ENCODE data around the gene VSIG10L2.
"Not testable (repeated sequence)": the region's sequence is repeated elsewhere in the genome, so short reads cannot be mapped to it uniquely, and the experiment has no call there.

Gene VSIG10L2

GRCh38 chr11:125945797-125946520 lies at the start of gene VSIG10L2:
TSS of gene VSIG10L2 (plus strand) at chr11:125946044. CDS start at chr11:125946056, 12 bp downstream.
- no peak for DNase-seq

GRCh38 chr11:125901872-125902271 lies 44.0 kb upstream of the VSIG10L2 start:
- no peak for DNase-seq

DNA sequence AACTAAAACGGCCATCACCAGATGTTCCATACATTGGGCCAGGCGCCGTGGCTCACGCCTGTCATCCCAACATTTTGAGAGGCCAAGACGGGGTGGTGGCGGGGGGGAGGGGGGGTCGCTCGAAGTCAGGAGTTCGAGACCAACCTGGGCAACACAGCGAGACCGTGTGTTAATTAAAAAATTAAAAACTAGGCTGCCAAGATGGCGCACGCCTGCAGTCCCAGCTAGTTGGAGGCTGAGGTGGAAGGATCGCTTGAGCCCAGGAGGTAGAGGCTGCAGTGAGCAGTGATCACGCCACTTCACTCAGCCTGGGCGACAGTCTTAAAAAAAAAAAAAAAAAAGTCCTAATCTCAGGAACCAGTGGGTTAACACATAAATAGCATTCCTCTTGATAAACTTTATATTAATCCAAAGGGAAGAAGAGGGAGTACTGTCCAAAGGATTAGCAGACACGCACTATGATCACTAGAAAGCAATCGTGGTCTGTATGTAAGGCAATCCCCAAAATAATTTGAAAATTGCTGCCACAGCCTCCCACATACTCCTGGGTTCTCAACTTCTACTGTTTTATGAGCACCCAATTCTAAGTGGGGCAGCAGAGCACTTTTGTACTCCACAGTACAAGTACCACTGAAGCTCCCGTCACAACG lies 43.4 kb upstream of the VSIG10L2 start:
- no peak for DNase-seq

DNA sequence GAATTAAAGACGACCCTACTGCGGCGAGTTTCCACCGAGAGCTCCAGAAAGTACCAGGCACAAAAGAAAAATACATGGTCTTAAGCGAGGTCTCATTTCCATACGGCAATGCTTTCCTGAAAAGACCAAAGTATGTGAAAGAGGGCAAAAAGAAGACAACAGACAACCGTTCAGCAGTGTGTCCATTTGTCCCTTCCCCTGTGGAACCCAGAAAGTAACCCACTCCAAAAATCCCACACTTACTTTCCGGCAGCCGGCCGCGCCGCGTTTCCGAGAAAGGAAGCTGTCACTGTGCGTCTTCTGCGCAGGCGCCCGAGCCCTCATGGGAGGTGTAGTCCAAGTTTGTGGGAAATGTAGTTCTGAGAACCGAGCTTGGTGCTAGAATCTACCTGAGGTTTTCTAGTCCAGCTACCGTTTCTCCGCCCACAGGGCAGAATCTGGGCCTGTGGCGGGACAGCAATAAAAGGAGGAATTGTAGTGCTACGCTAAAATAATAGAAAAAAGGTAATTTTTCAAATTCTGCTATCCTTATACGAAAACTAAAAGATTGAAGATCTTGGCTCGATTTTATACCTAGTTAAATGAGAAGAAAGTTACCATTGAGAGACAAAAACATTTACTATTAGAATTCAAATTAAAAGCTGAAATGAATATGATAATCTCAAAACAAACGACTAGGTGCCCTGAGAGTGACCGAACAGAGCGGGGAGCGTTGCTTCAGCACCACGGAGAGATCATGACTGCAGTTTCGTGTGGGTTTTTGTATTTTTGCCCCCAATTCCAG lies 42.7 kb upstream of the VSIG10L2 start, which contains the start of gene PUS3:
TSS of gene PUS3 (minus strand) at position 280 of the 784 bp plus-strand sequence. CDS start 6,922 bp downstream, outside the sequence.
- peak; percentile 16 for DNase-seq

DNA sequence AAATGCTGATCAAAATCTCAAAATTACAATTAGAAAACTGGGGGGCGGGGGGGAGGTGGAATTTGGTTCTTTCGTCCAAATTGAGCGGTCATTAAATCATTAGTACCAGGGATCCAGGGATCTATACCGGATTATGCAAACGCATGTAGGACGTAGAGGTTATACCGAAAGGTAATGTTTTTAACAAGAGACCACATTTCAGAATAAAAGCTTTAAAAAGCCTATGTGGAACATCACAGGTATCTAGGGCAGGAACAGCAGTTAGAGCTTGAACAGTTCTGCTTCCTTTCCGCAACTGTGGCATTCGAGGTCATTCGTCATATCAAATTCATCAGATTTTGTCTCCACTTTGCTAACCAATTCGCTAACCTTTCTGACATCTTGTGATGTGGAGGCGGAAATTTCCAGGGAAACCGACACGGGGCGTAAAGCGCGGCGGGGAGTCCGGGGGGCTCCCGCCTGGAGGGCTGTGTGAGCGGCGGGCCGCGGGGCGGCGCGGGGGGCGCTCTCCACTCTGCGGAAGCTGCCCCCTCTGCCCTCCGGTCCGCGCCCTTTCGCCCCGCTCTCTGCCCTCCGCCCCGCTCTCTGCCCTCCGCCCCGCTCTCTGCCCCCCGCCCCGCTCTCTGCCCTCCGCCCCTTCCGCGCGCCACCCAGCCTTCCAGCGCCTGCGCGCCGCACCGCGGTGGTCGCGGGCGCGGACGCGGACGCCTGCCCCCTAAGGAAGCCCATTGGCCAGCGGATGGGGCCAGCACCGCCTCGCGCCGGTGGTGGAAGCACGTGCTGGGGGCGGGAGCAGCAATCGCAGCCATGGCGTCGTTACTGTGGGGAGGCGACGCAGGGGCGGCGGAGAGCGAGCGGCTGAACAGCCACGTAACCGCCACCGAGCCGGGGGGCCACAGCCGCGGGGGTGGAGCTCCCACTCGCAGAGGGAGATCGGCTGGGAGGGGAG lies 41.9 kb upstream of the VSIG10L2 start, which contains the start of gene DDX25:
TSS of gene DDX25 (plus strand) at position 798 of the 949 bp plus-strand sequence. CDS start at position 808, 10 bp downstream.
- no peak for DNase-seq

GRCh38 chr11:125904678-125905077 lies 41.2 kb upstream of the VSIG10L2 start:
- no peak for DNase-seq

GRCh38 chr11:125910226-125910849 lies 35.5 kb upstream of the VSIG10L2 start:
- no peak for DNase-seq

DNA sequence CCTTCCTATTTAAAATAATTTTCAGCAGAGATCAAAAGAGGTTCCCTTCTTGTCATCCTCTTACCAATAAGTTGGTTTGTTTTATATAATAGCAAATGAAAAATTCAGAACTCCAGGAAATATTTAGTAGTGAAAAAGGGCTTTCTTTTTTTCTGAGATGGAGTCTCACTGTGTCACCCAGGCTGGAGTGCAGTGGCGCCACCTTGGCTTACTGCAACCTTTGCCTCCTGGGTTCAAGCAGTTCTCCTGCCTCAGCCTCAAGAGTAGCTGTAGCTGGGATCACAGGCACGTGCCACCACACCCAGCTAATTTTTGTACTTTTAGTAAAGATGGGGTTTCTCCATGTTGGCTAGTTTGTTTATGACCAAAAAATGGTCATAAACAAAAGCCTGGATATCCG lies 31.2 kb upstream of the VSIG10L2 start:
- not testable (repeated sequence) for DNase-seq

DNA sequence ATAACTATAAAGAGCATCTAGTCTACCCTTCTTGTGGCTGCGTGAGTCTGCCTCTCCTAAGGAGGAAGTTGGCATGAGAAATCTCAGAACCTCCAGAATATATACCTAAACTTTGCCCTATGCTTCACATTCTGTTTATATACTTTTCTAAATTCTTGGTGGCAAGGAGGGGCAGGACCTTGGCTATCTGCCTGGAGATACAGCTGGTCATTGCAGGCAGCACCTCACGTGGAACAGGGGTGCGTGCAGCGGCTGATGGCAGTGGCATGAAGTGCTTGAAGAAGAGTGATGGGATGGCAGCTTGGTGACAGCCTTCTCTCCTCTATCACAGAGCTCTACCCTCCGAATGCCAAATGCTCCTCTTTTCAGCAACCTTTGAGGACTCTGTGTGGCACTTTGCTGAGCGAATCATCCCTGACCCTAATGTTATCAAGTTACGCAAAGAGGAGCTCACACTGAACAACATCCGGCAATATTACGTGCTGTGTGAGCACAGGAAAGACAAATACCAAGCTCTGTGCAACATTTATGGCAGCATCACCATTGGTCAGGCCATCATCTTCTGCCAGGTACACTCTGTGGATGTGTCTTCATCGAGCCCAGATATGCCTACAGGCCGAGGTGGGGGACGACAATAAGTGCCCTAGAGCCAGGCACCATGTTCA lies 29.0 kb upstream of the VSIG10L2 start:
- no peak for DNase-seq

DNA sequence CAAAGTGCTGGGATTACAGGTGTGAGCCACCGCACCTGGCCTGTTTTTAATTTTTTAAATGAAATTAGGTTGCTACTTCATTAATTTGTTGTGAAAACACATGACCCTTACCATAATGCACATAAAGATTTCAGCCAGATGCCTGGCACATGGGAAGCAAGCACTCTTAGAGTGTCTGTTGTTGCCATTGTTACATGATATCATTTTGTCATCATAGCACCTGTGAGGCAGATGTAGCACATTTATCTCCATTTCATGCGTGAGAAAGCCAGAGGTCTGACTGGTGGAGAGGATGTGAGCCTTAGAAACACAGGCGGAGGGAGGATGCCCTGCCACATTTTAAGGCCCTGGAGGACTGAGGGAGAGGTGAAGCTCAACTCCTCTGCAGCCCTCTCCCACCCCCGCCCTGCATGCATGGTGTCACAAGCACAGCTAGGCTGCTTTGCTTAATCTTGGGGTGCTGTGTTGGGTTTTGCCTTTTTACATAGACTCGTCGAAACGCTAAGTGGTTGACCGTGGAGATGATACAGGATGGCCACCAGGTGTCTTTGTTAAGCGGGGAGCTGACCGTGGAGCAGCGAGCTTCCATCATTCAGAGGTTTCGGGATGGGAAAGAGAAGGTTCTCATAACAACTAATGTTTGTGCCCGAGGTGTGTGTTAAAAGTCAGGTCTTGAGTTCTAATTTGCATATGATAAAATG lies 27.6 kb upstream of the VSIG10L2 start:
- DNase-seq: no peak

DNA sequence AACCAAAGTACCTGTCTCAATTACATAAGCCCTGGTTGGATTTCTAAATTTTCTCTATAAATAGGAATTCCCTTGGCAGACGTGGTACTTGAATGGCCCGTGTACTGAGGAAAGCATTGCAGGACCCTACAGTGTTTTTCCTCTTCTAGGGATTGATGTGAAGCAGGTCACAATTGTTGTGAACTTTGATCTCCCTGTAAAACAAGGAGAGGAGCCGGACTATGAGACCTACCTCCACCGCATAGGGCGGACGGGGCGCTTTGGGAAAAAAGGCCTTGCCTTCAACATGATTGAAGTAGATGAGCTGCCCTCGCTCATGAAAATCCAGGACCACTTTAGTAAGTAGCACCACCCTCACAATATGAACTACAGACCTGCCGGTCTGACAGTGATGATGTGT lies 24.8 kb upstream of the VSIG10L2 start:
- DNase-seq: no peak

DNA sequence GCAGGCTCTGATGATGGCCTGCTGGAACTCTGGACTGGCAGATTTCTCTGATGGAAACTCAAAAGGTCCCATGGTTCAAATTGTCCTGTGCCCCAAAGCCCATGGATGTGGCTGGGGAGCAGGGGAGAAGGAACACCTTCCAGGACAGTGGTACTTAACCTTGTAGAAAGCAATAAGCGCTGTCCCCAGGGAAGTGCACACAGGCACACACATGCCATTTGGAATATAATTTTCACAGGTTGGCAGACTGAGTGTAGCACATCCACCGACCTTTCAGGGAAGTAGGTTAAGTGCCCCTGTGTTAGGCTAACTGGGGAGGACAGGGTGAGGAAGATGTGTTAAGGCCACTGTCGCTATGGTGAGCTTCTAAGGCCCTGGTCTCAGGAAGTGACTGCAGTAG lies 23.7 kb upstream of the VSIG10L2 start:
- DNase-seq: no peak

DNA sequence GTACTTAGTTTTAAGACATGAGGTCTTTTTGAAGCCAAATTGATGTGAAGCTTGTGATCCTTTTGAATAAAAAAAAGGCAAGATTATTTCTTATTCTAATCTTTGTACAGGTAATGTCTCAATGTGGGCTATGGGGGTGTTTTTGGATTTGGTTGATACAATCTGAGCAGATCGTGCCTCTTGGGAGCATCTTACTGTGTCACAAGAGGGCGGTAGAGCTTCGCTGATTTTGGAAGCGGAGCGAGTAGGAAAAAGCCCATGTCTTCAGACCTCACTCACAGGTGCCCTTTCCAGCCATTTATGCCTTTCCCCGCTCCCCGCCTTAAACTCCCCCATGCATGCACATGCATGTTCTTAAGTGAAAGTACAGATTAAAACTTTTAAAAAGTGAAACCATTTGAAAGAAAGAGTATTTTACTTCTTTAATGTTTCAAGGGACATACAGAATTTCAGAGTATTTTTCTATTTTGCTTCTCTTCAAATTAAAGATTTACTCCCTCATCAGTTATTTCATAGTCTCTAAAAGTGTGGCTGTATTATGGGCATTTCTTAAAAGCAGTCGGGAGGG lies 22.7 kb upstream of the VSIG10L2 start:
- DNase-seq: no peak

GRCh38 chr11:125923633-125924032 lies 22.2 kb upstream of the VSIG10L2 start:
- DNase-seq: no peak

GRCh38 chr11:125924384-125925007 lies 21.3 kb upstream of the VSIG10L2 start:
- DNase-seq: no peak

- DNase-seq: no peak
Measured at GRCh38 chr11:125925247-125925740, 20.6 kb upstream of the VSIG10L2 start.

DNA sequence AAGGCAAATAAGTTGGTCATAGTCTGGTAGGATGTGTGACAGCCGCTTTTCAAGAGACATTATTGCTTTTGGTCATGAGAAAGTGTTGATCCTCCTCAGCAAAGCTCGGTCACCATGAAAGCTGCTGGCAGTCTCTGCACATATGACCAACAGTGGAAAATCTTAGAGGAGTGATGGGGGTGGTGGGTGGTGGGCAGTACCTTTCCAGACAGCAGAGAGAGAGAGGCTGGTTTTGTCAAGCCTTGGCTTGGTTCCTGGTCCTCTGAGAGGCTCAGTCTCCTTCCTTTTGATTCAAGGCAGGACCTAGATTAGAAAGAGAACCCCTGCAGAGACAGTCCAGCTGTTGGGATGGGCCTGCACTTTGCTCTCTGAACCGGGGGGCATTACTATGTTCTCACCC lies 20.0 kb upstream of the VSIG10L2 start:
- no peak for DNase-seq

GRCh38 chr11:125926682-125927081 lies 19.2 kb upstream of the VSIG10L2 start:
- no peak for DNase-seq

- no peak for DNase-seq
Measured at GRCh38 chr11:125929445-125930075, 16.3 kb upstream of the VSIG10L2 start.
